ENCODE measurements around the gene ANTKMT. TPM values are rescaled to one million over a fixed set of nuclear protein-coding genes. Genes with fewer than 3 reads are reported as not detected.

The ANTKMT gene
- polyA plus RNA-seq, 1 donor from 2014 or later = 73.4 TPM

DNA sequence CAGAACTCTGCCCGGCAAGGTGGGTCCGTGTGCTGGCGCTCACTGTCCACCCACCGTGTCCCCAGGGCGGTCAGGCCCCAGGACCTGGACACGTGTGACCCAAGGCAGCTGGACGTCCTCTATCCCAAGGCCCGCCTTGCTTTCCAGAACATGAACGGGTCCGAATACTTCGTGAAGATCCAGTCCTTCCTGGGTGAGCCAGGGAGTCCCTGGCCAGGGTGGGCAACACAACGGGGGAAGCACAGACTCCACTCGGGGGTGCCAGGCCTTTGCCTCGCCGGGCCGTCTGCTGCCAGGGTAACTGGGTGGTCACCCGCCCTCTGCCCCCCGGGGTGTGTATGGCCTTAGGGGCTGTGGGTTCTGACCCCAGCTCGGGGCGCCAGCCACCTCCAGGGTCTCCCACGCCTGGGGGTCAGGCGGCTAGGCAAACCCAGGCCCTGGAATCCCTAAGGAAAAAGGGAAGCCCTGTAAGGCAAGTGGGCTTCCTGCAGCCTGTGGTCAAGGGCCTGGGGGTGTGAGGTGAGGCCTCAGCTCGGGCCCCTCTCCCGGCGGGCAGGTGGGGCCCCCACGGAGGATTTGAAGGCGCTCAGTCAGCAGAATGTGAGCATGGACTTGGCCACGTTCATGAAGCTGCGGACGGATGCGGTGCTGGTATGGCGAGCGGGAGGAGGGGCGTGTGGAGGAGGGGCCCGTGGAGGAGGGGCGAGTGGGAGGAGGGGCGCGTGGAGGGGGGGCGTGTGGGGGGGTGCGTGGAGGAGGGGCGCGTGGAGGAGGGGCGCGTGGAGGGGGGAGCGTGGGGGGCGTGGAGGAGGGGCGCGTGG is 46.1 kb downstream of the ANTKMT start:
- Histone ChIP-seq H3K79me2 (replicated peaks; ENCODE audit: insufficient read depth, low read length) (no peaks in the 10 kb centered on the region), H3K9me2 (ENCODE audit: insufficient read depth, low read length) (no peaks in the 10 kb centered on the region), H3K36me3 (ENCODE audit: insufficient read depth, low read length) (no peaks in the 10 kb centered on the region), H3K27me3 (ENCODE audit: insufficient read depth, low read depth, low read length) (no peaks in the 10 kb centered on the region), H3K9me3 (ENCODE audit: low read length) (no peaks in the 10 kb centered on the region), H3K4me2 (ENCODE audit: low read length) (no peak overlapping the region), H3K27ac (ENCODE audit: low read length) (no peak overlapping the region), H3K4me3 (ENCODE audit: low read length) (no peak overlapping the region), H3F3A (ENCODE audit: insufficient read depth, low read length, poor library complexity, severe bottlenecking) (no peaks in the 10 kb centered on the region), H4K20me1 (ENCODE audit: insufficient read depth) (no peaks in the 10 kb centered on the region), H2AFZ (ENCODE audit: low read depth, low read length) (no peak overlapping the region), H3K9ac (ENCODE audit: low read length) (no peak overlapping the region)
- TF ChIP-seq, protein P1, sequence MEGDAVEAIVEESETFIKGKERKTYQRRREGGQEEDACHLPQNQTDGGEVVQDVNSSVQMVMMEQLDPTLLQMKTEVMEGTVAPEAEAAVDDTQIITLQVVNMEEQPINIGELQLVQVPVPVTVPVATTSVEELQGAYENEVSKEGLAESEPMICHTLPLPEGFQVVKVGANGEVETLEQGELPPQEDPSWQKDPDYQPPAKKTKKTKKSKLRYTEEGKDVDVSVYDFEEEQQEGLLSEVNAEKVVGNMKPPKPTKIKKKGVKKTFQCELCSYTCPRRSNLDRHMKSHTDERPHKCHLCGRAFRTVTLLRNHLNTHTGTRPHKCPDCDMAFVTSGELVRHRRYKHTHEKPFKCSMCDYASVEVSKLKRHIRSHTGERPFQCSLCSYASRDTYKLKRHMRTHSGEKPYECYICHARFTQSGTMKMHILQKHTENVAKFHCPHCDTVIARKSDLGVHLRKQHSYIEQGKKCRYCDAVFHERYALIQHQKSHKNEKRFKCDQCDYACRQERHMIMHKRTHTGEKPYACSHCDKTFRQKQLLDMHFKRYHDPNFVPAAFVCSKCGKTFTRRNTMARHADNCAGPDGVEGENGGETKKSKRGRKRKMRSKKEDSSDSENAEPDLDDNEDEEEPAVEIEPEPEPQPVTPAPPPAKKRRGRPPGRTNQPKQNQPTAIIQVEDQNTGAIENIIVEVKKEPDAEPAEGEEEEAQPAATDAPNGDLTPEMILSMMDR (IDR thresholded peaks at IDR 0.05; ENCODE audit: poor library complexity, severe bottlenecking) = no peak

DNA sequence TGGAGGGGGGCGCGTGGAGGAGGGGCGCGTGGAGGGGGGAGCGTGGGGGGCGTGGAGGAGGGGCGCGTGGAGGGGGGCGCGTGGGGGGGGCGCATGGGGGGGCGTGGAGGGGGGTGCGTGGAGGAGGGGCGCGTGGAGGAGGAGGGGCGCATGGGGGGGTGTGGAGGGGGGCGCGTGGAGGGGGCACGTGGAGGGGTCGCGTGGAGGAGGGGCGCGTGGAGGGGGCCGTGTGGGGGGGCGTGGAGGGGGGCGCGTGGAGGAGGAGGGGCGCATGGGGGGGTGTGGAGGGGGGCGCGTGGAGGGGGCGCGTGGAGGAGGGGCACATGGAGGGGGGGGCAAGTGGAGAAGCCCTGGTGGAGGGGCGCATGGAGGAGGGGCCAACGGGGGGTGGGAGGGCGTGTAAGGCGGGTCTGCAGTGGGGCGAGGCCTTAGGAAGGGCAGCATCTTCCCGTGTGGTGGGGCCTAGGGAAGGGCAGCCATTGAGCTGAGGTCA is 46.8 kb downstream of the ANTKMT start:
- no peak overlapping the region for H3K9ac ChIP-seq (ENCODE audit: low read length)
- no peak for TF ChIP-seq SMC3 (conservative IDR thresholded peaks at IDR 0.05; ENCODE audit: poor library complexity)
- TF ChIP-seq, protein P1 (IDR thresholded peaks at IDR 0.05; ENCODE audit: poor library complexity, severe bottlenecking) = no peak
- no peak for TF ChIP-seq TAF1 (IDR thresholded peaks at IDR 0.05; ENCODE audit: low read depth)
- no peak for TF ChIP-seq EP300 (conservative IDR thresholded peaks at IDR 0.05; ENCODE audit: poor library complexity, severe bottlenecking)
- TF ChIP-seq POLR2AphosphoS5 (IDR thresholded peaks at IDR 0.05) = no peak
- no peak for TF ChIP-seq RAD21 (conservative IDR thresholded peaks at IDR 0.05)
- TF ChIP-seq EZH2 (IDR thresholded peaks at IDR 0.05; ENCODE audit: borderline replicate concordance, insufficient read depth, low read length, poor library complexity, severe bottlenecking) = no peak
- TF ChIP-seq, protein P2, sequence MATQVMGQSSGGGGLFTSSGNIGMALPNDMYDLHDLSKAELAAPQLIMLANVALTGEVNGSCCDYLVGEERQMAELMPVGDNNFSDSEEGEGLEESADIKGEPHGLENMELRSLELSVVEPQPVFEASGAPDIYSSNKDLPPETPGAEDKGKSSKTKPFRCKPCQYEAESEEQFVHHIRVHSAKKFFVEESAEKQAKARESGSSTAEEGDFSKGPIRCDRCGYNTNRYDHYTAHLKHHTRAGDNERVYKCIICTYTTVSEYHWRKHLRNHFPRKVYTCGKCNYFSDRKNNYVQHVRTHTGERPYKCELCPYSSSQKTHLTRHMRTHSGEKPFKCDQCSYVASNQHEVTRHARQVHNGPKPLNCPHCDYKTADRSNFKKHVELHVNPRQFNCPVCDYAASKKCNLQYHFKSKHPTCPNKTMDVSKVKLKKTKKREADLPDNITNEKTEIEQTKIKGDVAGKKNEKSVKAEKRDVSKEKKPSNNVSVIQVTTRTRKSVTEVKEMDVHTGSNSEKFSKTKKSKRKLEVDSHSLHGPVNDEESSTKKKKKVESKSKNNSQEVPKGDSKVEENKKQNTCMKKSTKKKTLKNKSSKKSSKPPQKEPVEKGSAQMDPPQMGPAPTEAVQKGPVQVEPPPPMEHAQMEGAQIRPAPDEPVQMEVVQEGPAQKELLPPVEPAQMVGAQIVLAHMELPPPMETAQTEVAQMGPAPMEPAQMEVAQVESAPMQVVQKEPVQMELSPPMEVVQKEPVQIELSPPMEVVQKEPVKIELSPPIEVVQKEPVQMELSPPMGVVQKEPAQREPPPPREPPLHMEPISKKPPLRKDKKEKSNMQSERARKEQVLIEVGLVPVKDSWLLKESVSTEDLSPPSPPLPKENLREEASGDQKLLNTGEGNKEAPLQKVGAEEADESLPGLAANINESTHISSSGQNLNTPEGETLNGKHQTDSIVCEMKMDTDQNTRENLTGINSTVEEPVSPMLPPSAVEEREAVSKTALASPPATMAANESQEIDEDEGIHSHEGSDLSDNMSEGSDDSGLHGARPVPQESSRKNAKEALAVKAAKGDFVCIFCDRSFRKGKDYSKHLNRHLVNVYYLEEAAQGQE (IDR thresholded peaks at IDR 0.05; ENCODE audit: borderline replicate concordance) = no peak
- no peak for TF ChIP-seq MXI1 (conservative IDR thresholded peaks at IDR 0.05; ENCODE audit: poor library complexity, severe bottlenecking)
- H3F3A ChIP-seq (ENCODE audit: insufficient read depth, low read length, poor library complexity, severe bottlenecking) = no peaks in the 10 kb centered on the region
- no peaks in the 10 kb centered on the region for H3K9me3 ChIP-seq (ENCODE audit: low read length)
- no peak overlapping the region for H3K4me2 ChIP-seq (ENCODE audit: low read length)
- H4K20me1 ChIP-seq (ENCODE audit: insufficient read depth) = no peaks in the 10 kb centered on the region
- no peaks in the 10 kb centered on the region for H3K36me3 ChIP-seq (ENCODE audit: insufficient read depth, low read length)
- H2AFZ ChIP-seq (ENCODE audit: low read depth, low read length) = no peak overlapping the region
- H3K79me2 ChIP-seq (replicated peaks; ENCODE audit: insufficient read depth, low read length) = no peaks in the 10 kb centered on the region
- no peak overlapping the region for H3K27ac ChIP-seq (ENCODE audit: low read length)
- no peaks in the 10 kb centered on the region for H3K27me3 ChIP-seq (ENCODE audit: insufficient read depth, low read depth, low read length)
- H3K9me2 ChIP-seq (ENCODE audit: insufficient read depth, low read length) = no peaks in the 10 kb centered on the region
- H3K4me3 ChIP-seq (ENCODE audit: low read length) = no peak overlapping the region
